Type B pancreatic cell (in vitro differentiated cells): Measurements from ENCODE around the gene OR11H1. TPM values are rescaled to one million over a fixed set of nuclear protein-coding genes. Genes with fewer than 3 reads are reported as not detected.
"Not testable (repeated sequence)": the region's sequence is repeated elsewhere in the genome, so short reads cannot be mapped to it uniquely, and the experiment has no call there.

Source experiments
- DNase-seq: peaks from one replicate; pipeline ENCODE4 v3.0.0; 2021; ENCODE audit warnings: mixed read lengths; ENCODE audit not compliant: unreplicated experiment; ENCODE audit errors: extremely low spot score
- H3K27ac Mint-ChIP-seq: 2 replicates; pipeline ENCODE4 v1.8.0; 2021; ENCODE audit warnings: mild to moderate bottlenecking, mixed read lengths
- H3K27me3 Mint-ChIP-seq: 2 replicates; pipeline ENCODE4 v1.8.0; 2021; ENCODE audit warnings: mixed read lengths
- H3K36me3 Mint-ChIP-seq: 2 replicates; pipeline ENCODE4 v1.8.0; 2021; ENCODE audit warnings: mixed read lengths
- H3K4me1 Mint-ChIP-seq: one replicate; pipeline ENCODE4 v1.8.0; 2021; ENCODE audit warnings: mixed read lengths; ENCODE audit not compliant: unreplicated experiment
- H3K4me3 Mint-ChIP-seq: 2 replicates; pipeline ENCODE4 v1.8.0; 2021; ENCODE audit warnings: mild to moderate bottlenecking, mixed read lengths
- H3K9me3 Mint-ChIP-seq: 2 replicates; pipeline ENCODE4 v1.8.0; 2021; ENCODE audit warnings: mixed read lengths
- long read RNA-seq: library from polyadenylated mRNA; unstranded; transcript quantifications from one replicate; pipeline ENCODE4 v2.0.0, GENCODE V29; 2020
- total RNA-seq: library from RNA; stranded (reverse); gene quantifications from 2 replicates; pipeline ENCODE4 v1.2.1, GENCODE V29; 2021; ENCODE audit warnings: low replicate concordance

The OR11H1 gene
- total RNA-seq = not detected in 2 replicates
- long read RNA-seq = 0 reads

- not testable (repeated sequence) for H3K4me3 Mint-ChIP-seq, H3K27me3 Mint-ChIP-seq, H3K4me1 Mint-ChIP-seq
Observed at GRCh38 chr22:15527892-15528291, at the start of gene OR11H1. TSS of gene OR11H1 (plus strand) at chr22:15528192. CDS start at chr22:15528192, 0 bp downstream.

GRCh38 chr22:15509967-15510366 is 18.0 kb upstream of the OR11H1 start:
- not testable (repeated sequence) for H3K4me3 Mint-ChIP-seq, DNase-seq, H3K27me3 Mint-ChIP-seq, H3K9me3 Mint-ChIP-seq, H3K27ac Mint-ChIP-seq, H3K36me3 Mint-ChIP-seq, H3K4me1 Mint-ChIP-seq

More at GRCh38 chr22:15527892-15528291, at the start of gene OR11H1:
- not testable (repeated sequence) for H3K27ac Mint-ChIP-seq, H3K9me3 Mint-ChIP-seq, H3K36me3 Mint-ChIP-seq, DNase-seq

- H3K27ac Mint-ChIP-seq, H3K4me3 Mint-ChIP-seq, H3K4me1 Mint-ChIP-seq, H3K36me3 Mint-ChIP-seq, DNase-seq, H3K27me3 Mint-ChIP-seq, H3K9me3 Mint-ChIP-seq: not testable (repeated sequence)
Observed at GRCh38 chr22:15515896-15516295, 12.1 kb upstream of the OR11H1 start.

- H3K9me3 Mint-ChIP-seq, H3K4me3 Mint-ChIP-seq, H3K4me1 Mint-ChIP-seq, H3K27me3 Mint-ChIP-seq, H3K36me3 Mint-ChIP-seq, H3K27ac Mint-ChIP-seq: not testable (repeated sequence)
- DNase-seq = peak; percentile 65
Observed at GRCh38 chr22:15553767-15554166, 25.8 kb downstream of the OR11H1 start.

- H3K4me3 Mint-ChIP-seq, DNase-seq, H3K4me1 Mint-ChIP-seq, H3K27ac Mint-ChIP-seq, H3K36me3 Mint-ChIP-seq, H3K27me3 Mint-ChIP-seq, H3K9me3 Mint-ChIP-seq: not testable (repeated sequence)
Observed at GRCh38 chr22:15563461-15563860, 35.5 kb downstream of the OR11H1 start.

GRCh38 chr22:15565063-15565462 is 37.1 kb downstream of the OR11H1 start:
- not testable (repeated sequence) for H3K9me3 Mint-ChIP-seq, H3K36me3 Mint-ChIP-seq, H3K4me1 Mint-ChIP-seq, H3K27me3 Mint-ChIP-seq, DNase-seq, H3K27ac Mint-ChIP-seq, H3K4me3 Mint-ChIP-seq

Other genes with a start within 250 kb of the OR11H1 start
- gene POTEH, start 161.8 kb downstream of the OR11H1 start, total RNA-seq = not detected in 2 replicates